ENCODE results near the gene FAM13C. TPM values are rescaled to one million over a fixed set of nuclear protein-coding genes. Genes with fewer than 3 reads are reported as not detected.

Gene FAM13C
- total RNA-seq, 2 donors from 2014 or later, result 56.7 to 66.7 TPM

GRCh38 chr10:59269651-59270050, 92.7 kb downstream of the FAM13C start:
- intact Hi-C loops (cut with DNase I), result no loop called here
- Histone ChIP-seq H3K9me3 (no peaks in the 10 kb centered on the region), H3K4me1 (replicated peaks) (peaks cover 6% of the 10 kb centered on the region), H3K36me3 (peaks cover 0 to 4% of the 10 kb centered on the region in 2 donors), H3K4me3 (no peak overlapping the region), H3K27ac (no peak overlapping the region), H3K27me3 (replicated peaks; ENCODE audit: insufficient read depth) (no peaks in the 10 kb centered on the region)
- 87% methylated on average over 6 of the region's 6 CpGs for WGBS
- no peak for DNase-seq (ENCODE audit: low spot score)
- TF ChIP-seq POLR2AphosphoS5 (IDR thresholded peaks at IDR 0.05) (no peak), POLR2A (IDR thresholded peaks at IDR 0.05) (no peak), CTCF (IDR thresholded peaks at IDR 0.05) (no peak)

DNA sequence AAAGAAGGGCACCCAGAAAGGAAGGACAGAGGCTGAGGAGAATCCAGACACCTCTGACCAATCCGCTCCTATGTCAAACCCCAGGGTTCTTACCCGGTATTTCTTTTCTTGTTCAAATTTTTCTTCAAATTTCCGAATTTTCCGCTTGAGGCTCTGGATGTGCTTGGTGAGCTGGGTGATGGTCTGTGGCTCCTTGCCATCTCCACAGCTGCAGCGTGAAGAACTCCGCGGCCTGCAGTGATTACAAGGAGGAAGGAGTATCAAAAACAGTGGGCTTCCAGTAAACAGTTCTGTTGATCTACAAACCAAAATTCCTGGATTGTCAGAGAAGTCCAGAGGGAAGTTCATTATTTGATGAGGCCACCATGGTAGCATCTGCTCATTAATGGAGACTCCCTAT, 93.9 kb downstream of the FAM13C start:
- Histone ChIP-seq H3K27me3 (replicated peaks; ENCODE audit: insufficient read depth) (no peaks in the 10 kb centered on the region), H3K27ac (no peak overlapping the region), H3K4me1 (replicated peaks) (peaks cover under 1% of the 10 kb centered on the region), H3K36me3 (peaks cover 0 to 4% of the 10 kb centered on the region in 2 donors), H3K9me3 (no peaks in the 10 kb centered on the region), H3K4me3 (no peak overlapping the region)
- WGBS, result 97% methylated on average over 7 of the region's 7 CpGs
- DNase-seq (ENCODE audit: low spot score), result no peak
- TF ChIP-seq POLR2A (IDR thresholded peaks at IDR 0.05), result no peak
- no peak for TF ChIP-seq CTCF (IDR thresholded peaks at IDR 0.05)
- intact Hi-C loops (cut with DNase I), result no loop called here

- no peak overlapping the region for H3K4me3 ChIP-seq
- no peak overlapping the region for H3K27ac ChIP-seq
- intact Hi-C loops (cut with DNase I), result no loop called here
- no peak for DNase-seq (ENCODE audit: low spot score)
- TF ChIP-seq POLR2A (IDR thresholded peaks at IDR 0.05) (no peak), CTCF (IDR thresholded peaks at IDR 0.05) (no peak), POLR2AphosphoS5 (IDR thresholded peaks at IDR 0.05) (no peak)
- H3K9me3 ChIP-seq, result no peaks in the 10 kb centered on the region
- H3K27me3 ChIP-seq (replicated peaks; ENCODE audit: insufficient read depth), result no peaks in the 10 kb centered on the region
- no peaks in the 10 kb centered on the region for H3K4me1 ChIP-seq (replicated peaks)
- 49% methylated on average over 3 of the region's 3 CpGs for WGBS
- H3K36me3 ChIP-seq, result peaks cover 0 to 4% of the 10 kb centered on the region in 2 donors
These were observed 96.0 kb downstream of the FAM13C start for GRCh38 chr10:59266321-59266720.

DNA sequence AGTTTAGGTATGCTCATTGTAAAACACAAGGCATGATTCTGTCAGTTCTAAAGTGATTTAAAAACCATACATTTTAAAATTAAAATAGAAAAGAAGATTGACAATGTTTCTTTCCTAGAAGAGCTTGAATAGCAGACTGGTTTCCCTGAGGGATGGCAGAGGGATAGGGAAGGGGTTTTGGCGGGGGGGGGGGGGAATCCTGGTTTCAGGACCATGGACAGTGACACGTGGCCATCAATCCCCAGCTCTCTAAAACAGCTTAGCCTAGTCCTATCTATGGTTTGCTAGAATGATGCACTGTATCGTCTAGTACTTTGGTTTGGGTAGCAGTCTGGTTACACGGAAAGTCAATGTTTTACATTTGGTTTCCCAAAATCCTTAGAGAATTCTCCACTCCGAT, 97.2 kb downstream of the FAM13C start:
- Histone ChIP-seq H3K27me3 (replicated peaks; ENCODE audit: insufficient read depth) (no peaks in the 10 kb centered on the region), H3K4me3 (no peak overlapping the region), H3K36me3 (peaks cover 0 to 4% of the 10 kb centered on the region in 2 donors), H3K9me3 (no peaks in the 10 kb centered on the region), H3K4me1 (replicated peaks) (no peaks in the 10 kb centered on the region), H3K27ac (no peak overlapping the region)
- DNase-seq (ENCODE audit: low spot score), result no peak
- no peak for TF ChIP-seq POLR2AphosphoS5 (IDR thresholded peaks at IDR 0.05)
- no peak for TF ChIP-seq CTCF (IDR thresholded peaks at IDR 0.05)
- TF ChIP-seq POLR2A (IDR thresholded peaks at IDR 0.05), result no peak
- WGBS, result 68% methylated on average over 5 of the region's 5 CpGs
- intact Hi-C loops (cut with DNase I), result no loop called here

DNA sequence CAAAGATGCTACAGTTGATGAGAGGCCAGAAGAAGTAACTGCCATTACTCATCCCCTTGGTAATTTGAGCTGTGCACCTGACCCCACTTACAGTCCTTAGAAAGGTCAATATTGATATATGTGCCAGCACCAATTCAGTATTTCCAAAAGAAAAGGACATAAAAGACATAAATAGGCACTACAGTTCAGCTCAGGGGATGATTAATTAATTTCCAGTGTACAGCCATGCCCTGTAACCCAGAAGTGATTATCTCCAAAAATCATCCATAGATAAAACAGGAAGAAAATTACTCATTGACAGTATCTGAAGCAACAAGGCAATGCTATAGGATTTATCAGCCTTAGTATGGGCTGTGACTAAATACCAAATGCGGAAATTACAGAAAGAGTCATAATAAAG, 103.5 kb downstream of the FAM13C start:
- DNase-seq (ENCODE audit: low spot score), result no peak
- Histone ChIP-seq H3K36me3 (no peaks in the 10 kb centered on the region), H3K4me1 (replicated peaks) (no peaks in the 10 kb centered on the region), H3K9me3 (no peaks in the 10 kb centered on the region), H3K27ac (no peak overlapping the region), H3K27me3 (replicated peaks; ENCODE audit: insufficient read depth) (no peaks in the 10 kb centered on the region), H3K4me3 (no peak overlapping the region)
- WGBS, result 100% methylated on average over 1 of the region's 1 CpG
- TF ChIP-seq POLR2AphosphoS5 (IDR thresholded peaks at IDR 0.05) (no peak), POLR2A (IDR thresholded peaks at IDR 0.05) (no peak), CTCF (IDR thresholded peaks at IDR 0.05) (no peak)
- intact Hi-C loops (cut with DNase I), result no loop called here

All from prostate gland (tissue), 2 donors.